ENCODE data around the gene SDK2.

DNA sequence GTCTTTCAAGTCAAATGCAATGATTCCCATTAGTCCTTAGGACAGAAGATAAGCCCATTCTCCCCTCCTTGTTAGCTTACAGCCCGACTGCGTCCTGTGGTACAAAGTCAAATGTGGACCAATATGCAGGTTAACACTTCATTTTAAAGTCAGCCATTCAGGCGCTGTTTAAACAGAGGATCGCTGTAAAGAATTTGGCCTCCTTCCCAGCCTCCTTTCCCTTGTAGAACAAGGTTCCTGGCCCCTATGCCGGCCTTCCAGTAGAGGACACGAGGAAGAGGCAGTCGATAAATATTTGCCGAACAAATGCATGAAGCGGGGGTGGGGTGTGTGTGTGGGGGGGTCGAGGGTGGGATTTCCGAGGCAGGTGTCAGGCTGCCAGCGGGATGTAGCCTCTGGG, 4.3 kb downstream of the SDK2 start:
- TF ChIP-seq, protein P1, sequence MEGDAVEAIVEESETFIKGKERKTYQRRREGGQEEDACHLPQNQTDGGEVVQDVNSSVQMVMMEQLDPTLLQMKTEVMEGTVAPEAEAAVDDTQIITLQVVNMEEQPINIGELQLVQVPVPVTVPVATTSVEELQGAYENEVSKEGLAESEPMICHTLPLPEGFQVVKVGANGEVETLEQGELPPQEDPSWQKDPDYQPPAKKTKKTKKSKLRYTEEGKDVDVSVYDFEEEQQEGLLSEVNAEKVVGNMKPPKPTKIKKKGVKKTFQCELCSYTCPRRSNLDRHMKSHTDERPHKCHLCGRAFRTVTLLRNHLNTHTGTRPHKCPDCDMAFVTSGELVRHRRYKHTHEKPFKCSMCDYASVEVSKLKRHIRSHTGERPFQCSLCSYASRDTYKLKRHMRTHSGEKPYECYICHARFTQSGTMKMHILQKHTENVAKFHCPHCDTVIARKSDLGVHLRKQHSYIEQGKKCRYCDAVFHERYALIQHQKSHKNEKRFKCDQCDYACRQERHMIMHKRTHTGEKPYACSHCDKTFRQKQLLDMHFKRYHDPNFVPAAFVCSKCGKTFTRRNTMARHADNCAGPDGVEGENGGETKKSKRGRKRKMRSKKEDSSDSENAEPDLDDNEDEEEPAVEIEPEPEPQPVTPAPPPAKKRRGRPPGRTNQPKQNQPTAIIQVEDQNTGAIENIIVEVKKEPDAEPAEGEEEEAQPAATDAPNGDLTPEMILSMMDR (IDR thresholded peaks at IDR 0.05): no peak
- TF ChIP-seq CEBPB (IDR thresholded peaks at IDR 0.05): no peak
- TF ChIP-seq, protein P2, sequence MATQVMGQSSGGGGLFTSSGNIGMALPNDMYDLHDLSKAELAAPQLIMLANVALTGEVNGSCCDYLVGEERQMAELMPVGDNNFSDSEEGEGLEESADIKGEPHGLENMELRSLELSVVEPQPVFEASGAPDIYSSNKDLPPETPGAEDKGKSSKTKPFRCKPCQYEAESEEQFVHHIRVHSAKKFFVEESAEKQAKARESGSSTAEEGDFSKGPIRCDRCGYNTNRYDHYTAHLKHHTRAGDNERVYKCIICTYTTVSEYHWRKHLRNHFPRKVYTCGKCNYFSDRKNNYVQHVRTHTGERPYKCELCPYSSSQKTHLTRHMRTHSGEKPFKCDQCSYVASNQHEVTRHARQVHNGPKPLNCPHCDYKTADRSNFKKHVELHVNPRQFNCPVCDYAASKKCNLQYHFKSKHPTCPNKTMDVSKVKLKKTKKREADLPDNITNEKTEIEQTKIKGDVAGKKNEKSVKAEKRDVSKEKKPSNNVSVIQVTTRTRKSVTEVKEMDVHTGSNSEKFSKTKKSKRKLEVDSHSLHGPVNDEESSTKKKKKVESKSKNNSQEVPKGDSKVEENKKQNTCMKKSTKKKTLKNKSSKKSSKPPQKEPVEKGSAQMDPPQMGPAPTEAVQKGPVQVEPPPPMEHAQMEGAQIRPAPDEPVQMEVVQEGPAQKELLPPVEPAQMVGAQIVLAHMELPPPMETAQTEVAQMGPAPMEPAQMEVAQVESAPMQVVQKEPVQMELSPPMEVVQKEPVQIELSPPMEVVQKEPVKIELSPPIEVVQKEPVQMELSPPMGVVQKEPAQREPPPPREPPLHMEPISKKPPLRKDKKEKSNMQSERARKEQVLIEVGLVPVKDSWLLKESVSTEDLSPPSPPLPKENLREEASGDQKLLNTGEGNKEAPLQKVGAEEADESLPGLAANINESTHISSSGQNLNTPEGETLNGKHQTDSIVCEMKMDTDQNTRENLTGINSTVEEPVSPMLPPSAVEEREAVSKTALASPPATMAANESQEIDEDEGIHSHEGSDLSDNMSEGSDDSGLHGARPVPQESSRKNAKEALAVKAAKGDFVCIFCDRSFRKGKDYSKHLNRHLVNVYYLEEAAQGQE (IDR thresholded peaks at IDR 0.05): no peak
- TF ChIP-seq, protein P3, sequence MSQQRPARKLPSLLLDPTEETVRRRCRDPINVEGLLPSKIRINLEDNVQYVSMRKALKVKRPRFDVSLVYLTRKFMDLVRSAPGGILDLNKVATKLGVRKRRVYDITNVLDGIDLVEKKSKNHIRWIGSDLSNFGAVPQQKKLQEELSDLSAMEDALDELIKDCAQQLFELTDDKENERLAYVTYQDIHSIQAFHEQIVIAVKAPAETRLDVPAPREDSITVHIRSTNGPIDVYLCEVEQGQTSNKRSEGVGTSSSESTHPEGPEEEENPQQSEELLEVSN (IDR thresholded peaks at IDR 0.05; ENCODE audit: borderline replicate concordance, low read depth): no peak
- TF ChIP-seq POLR2AphosphoS2 (conservative IDR thresholded peaks at IDR 0.05; ENCODE audit: low read length): no peak
- TF ChIP-seq, protein P4, sequence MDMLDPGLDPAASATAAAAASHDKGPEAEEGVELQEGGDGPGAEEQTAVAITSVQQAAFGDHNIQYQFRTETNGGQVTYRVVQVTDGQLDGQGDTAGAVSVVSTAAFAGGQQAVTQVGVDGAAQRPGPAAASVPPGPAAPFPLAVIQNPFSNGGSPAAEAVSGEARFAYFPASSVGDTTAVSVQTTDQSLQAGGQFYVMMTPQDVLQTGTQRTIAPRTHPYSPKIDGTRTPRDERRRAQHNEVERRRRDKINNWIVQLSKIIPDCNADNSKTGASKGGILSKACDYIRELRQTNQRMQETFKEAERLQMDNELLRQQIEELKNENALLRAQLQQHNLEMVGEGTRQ (IDR thresholded peaks at IDR 0.05): no peak
- TF ChIP-seq, protein P5, sequence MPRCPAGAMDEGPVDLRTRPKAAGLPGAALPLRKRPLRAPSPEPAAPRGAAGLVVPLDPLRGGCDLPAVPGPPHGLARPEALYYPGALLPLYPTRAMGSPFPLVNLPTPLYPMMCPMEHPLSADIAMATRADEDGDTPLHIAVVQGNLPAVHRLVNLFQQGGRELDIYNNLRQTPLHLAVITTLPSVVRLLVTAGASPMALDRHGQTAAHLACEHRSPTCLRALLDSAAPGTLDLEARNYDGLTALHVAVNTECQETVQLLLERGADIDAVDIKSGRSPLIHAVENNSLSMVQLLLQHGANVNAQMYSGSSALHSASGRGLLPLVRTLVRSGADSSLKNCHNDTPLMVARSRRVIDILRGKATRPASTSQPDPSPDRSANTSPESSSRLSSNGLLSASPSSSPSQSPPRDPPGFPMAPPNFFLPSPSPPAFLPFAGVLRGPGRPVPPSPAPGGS (IDR thresholded peaks at IDR 0.05): no peak
- TF ChIP-seq SMC3 (IDR thresholded peaks at IDR 0.05): no peak
- TF ChIP-seq BHLHE40 (IDR thresholded peaks at IDR 0.05; ENCODE audit: low read depth, low read length): no peak
- TF ChIP-seq ZFP36 (IDR thresholded peaks at IDR 0.05; ENCODE audit: borderline replicate concordance, partially characterized antibody): no peak
- TF ChIP-seq, protein P6, sequence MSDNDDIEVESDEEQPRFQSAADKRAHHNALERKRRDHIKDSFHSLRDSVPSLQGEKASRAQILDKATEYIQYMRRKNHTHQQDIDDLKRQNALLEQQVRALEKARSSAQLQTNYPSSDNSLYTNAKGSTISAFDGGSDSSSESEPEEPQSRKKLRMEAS (IDR thresholded peaks at IDR 0.05): no peak

Data from A549 (cell line).